ENCODE measurements around the gene IL32.

The IL32 gene

DNA sequence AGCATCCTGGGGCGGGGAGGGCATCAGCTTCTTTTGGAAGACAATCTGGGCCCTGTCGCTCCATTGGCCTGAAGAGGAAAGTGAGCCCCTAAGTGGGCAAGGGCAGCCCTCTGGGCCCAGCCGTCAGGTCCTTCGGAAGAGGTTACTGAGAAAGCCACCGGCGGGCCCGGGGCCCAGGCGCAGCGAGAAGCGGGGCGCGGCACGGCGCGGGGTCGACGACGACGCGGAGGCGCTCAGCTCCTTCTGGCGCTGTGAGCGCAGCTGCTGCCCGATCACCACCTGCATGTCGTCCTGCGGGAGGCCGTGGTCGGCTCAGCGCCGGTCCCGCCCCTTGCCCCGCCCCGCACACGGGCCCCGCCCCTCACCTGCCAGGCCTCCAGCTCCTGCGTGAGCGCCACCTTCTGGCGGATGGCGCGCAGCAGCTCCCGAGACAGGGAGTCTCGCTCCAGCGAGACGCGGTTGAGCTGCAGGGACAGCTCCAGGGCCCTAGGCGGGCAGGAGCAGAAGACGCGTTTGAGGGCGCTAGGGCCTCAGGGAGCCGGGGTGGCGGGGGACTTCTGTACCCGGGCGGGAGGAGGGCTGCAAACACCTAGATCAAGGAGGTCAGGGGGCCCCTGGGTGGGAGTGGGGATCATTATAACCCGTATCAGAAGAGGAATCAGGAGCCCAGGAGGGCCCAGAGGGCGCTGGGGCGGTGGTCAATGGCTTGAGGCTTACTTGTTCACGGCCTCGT lies 37.3 kb upstream of the IL32 start:
- no peak for DNase-seq (ENCODE audit: low read depth)

DNA sequence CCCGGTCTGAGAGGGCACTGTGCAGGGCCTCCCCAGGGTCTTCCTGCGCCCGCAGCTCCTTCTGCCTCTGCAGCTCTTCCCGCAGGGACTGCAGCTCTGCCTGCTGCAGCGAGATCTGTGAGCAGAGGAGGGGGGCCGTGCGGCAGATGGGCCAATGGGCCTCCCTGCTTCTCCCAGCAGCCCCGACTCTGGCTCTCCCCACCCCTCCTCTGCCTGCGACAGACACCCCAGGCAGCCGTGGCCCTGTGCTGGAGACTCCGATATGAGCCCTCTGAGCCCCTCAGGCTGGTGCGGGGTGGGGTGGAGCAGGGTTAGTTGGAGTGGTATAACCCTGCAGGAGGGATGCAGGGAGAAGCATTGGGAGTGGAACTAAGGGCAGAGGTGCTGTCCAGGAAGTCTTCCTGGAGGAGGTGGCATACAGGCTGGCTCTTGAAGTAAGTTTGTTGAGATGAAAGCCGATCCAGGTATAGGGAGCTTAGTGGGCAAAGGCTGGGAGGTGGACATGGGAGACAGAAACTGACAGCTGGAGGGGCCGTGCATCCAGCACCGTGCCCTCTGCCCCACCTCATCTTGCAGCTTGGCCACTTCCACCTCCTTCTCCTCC lies 36.6 kb upstream of the IL32 start:
- no peak for DNase-seq (ENCODE audit: low read depth)

DNA sequence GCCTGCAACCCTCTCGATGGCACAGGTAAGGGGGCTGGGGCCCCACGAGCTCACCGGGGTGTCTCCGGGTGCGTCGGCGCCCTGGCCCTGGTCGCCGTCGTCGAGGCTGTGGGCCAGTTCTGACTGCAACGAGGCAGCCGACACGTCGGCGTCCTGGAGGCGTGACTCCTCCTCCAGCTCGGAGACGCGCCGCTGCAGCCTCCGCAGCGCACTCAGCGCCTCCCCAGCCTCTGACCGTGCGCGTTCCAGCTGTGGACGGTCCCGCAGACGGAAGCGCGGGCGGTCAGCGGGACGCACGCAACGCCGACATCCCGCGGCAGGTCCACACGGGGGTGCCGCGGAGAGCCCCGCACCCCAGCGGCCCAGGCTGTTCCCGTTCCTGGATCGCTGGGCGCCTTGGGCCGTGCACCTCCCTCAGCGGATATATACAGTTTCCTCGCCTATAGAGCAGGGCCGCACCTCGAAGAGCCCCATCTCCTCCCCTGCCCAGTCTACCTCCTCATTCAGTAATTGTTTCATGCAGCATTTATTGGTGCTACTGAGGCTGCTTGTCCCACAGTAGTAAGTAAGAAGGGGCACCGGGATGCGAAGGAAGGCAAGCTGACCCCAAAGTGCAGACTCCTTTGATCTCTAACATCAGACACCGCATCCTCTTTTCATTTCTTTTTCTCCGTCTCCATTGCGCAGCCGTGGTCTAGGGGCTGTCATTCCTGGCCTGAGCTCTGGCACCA lies 35.8 kb upstream of the IL32 start:
- no peak for DNase-seq (ENCODE audit: low read depth)

DNA sequence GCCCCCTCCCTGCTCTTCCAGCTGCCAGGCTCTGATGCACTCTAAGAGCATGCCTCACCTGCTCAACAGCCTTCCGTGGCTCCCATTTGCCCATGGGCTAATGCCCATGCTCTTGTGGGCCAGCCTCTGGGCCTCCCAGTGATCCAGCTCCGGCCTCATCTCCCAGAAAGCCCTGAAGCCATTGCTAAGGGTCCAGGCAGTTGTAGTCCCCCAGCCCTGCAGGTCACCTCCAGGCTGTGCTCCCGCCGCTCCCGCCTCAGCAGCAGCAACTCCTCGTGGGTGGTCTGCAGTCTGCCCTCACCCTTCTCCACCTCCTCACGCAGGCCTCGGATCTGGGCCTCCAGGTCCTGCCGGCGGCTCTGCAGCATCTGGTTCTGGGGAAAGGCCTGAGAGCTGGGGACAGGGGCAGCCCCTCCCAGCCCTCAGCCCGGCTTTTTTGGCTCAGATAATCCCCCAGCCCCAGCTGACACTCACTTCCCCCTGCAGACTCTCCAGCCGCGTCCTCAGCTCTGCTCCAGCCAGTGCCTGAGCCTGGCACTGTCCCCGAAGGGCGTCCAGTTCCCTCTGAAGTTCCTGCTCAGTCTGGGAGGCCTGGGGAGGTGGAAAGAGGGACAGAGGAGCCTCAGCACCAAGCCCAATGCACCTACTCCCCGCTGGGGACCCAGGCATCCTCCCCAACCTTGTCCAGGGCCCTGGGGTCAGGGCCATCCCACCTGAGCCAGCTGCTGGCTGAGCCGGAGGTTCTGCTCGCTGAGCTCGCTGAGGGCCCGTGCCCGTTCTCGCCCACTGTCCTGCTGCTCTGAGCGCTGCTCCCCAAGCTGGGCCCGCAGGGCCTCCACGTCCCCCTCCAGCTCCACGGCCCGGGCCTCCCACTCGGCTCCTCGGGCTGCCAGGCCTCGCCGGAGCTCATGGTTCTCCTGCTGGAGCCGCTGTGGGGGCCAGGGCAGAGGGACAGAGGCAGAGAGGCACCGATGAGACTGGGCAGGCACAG lies 34.9 kb upstream of the IL32 start:
- DNase-seq (ENCODE audit: low read depth) = no peak

DNA sequence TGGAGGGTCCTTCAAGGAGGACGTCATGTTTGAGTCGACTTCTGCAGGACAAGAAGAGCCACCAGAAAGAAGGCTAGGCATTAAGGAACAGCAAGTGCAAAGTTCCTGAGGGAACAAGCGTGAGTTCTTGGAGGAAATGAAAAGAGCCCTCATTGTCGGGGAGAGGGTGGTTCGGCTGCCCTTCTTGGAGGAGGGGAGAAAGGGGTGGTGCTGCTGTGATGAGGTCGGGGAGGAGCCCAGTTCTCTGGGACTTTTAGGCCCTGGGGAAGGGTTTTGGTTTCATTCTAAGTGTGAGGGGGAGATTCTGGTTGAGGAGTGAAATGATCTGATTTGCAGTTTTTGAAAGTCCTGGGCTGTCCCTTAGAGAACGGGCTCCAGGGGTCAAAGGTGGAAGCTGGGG lies 32.8 kb upstream of the IL32 start:
- no peak for DNase-seq (ENCODE audit: low read depth)

DNA sequence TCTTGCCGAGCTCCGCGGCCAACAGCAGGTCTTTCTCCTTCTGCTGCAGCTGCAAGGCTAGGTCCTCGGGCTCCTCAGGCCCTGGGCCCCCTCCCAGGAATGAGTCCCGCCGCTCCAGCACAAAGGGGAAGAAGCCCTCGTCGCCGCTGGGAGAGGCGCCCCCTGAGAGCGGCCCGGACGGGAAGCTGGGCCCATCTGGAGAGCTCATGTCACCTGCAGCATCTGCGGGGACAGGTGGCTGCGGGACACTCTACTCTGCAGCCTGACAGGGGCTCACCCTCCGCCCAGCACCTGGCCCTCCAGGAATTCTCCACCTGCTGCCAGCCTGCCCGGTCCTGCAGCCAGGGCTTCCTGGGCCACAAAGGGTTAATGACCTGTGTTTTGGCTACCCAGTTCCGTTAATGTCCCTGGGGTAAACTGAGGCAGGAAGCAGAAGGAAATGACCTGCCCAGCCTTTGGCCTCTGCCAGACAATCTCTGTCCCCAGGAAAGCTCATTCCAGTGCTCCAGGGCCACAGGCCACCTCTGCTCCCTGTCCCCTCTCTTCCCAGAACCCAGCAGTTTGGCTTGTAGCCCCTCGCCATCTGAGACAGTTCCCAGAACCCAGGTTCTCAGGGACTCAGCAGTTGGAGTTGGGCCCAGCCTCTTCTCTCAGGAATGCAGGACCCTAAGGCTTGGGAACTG lies 30.0 kb upstream of the IL32 start:
- DNase-seq (ENCODE audit: low read depth) = no peak

DNA sequence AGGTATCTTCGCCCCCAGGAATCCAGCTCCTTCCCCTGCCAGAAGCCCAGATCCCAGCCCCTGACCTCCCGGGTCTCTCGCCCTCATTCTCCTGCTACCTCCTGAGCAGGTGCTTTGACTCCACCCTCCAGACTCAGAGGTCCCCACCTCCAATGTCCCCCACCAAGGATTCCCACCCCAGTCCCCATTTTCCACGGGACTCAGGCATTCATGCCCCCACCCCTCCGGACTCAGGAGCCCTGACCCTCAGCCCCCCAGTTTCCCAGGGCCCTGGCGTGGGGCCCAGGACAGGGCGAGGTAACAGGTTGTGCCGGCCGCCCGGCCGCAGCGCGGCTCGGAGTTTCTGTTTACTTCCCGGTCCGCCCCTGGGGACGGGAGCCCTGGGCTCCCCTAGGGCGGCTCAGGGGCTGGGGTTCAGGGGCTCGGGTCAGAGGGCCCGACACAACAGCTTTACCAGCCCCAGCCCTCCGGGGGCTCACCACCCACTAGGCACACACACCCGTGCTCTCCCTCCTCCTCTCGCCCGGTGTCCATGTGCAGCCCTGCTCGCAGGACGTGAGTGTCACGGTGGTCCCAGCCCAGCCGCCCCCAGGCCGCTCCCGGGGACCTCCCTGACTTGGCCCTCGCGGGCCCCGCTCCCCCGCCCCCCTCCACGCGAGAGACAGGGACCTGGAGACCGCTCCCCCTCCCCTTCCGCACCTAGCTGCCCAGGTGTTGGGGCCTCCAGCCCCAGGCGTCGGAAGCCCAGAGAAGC lies 29.3 kb upstream of the IL32 start:
- DNase-seq (ENCODE audit: low read depth) = no peak

DNA sequence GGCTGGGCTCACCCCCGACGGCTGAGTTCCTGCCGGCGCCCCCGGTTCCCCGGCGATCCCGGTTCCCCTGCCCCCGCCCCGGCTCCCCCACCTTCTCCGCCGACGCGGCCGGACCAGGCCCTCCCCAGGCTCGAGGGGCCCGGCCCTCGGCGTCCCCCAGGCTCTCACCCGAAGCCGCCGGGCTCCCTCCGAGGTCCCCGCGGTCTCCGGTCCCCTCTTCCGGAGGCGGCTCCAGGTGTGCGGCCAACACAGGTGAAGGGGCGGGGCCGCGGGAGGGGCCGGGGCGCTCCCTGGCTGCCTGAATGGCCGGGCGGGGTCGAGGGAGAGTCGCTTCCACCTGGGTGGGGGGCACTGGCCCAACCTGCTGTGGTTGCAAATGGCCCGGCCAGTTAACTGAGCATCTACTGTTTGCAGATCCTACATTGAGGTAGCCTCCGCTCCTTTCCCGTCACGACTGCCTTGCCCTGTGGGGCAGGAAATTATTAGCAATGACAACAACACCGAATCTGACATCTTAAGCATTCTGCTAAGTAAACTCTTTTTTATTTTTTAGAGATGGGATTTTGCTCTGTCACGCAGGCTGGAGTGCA lies 28.6 kb upstream of the IL32 start, which contains the start of gene BICDL2:
Gene BICDL2 (minus strand): TSS at position 219 of the 590 bp plus-strand sequence. CDS start 1,448 bp downstream, outside the sequence.
- no peak for DNase-seq (ENCODE audit: low read depth)

DNA sequence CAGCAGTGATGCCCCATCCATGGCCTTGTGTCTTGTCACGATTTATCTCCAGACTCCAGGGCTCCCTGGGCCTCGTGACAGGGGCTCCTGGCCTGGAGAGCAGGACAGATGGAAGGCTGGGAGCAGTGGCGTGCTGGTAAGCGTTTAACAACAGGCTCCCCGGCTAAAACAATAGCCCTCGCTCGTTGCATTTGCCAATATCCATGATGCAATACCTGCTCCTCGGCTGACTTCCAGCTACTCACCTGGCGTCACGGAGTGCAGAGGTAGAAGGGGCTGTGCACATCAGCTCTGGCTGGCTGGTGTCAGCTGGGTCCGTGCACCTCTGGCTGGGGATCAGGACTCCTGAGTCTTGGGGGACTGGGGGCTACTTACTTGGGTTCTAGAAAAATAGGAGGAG lies 27.2 kb upstream of the IL32 start:
- no peak for DNase-seq (ENCODE audit: low read depth)

DNA sequence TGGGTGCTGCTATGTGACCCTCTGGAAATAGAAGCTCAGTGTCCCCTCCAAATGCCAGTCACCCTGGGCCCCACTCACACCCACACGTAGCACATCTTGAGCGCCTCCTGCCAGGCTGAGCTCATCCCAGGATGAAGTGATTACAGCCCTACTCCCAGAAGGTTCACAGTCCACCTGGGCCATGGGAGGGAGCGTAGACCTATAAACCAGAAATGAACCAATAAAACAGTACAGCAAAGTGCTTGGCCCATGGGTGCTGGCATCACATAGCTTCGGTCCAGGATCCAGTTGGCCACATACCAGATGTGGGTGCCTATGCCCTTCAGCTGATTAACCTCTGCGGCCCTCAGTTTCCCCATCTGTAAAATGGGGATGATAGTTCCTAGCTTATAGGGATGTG lies 26.5 kb upstream of the IL32 start:
- DNase-seq (ENCODE audit: low read depth) = no peak

DNA sequence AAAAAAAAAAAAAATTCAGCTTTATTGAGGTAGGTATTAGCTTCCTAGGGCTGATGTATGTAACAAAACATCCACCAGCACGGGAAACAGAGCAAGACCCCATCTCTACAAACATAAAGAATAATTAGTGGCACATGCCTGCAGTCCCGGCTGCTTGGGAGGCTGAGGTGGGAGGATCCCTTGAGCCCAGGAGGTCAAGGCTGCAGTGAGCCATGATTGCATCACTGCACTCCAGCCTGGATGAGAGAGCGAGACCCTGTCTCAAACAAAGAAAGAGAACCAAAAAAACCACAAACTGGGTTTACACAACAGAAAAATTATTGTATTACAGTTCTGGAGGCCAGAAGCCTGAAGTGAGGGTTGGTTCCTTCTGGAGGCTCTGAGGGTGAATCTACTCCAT lies 23.1 kb upstream of the IL32 start:
- no peak for DNase-seq (ENCODE audit: low read depth)

DNA sequence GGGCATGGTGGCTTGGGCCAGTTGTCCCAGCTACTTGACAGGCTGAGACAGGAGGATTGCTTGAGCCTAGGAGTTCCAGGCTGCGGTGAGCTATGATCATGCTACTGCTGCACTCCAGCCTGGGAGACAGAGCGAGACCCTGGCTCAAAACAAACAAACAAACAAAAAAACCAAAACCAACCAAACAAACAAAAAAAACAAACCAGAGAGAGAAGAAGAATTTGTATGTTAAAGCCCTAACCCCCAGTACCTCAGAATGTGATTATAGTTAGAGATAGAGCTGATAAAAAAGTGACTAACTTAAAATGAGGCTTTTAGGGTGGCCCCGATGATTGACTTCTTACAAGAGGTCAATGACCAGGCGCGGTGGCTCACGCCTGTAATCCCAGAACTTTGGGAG lies 20.7 kb upstream of the IL32 start:
- no peak for DNase-seq (ENCODE audit: low read depth)

DNA sequence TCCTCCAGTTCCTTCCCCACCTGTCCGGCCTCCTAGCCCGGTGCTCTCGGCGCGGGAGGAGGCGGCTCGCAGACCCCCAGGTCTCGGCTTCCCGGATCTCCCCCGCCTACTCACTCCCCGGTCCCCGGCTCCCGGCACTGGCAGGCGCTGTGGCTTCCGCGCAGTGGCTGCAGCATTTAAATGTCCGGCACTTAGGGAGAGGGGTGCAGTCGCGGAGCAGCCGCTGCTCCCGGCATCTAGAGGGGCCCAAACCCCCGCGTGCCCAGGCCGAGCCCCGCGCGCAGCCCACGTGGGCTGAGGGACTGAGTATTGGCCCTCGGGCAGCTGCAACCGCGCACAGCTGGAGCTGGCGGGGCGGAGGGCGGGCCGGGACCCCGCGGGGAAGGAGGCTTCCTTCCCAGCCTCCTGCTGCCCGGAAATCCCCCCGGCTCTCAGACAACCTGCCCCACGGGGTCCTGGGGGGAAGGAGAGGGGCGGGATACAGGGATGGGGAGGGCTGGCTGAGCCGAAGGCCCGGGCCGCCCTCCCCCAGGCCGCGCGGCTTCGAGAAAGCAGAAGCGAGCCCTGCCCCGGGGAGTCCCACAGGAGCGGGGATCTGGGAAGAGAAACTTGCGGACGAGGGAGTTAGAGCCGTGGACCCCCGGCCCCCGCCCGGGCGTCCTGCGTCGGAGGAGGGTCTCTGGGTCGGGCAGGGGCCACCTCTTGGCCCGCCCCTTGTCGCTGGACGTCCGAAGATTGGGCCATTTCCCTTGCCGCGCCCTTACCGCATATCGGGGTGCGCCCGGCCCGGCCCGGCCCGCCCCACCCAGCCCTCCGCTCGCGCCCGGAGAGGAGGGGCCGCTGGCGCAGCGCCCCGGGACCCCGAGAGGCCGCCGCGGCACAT lies 19.4 kb upstream of the IL32 start, which contains the start of gene MMP25:
Gene MMP25 (plus strand): TSS at position 804 of the 883 bp plus-strand sequence. CDS start 357 bp downstream, outside the sequence.
- DNase-seq (ENCODE audit: low read depth) = no peak

DNA sequence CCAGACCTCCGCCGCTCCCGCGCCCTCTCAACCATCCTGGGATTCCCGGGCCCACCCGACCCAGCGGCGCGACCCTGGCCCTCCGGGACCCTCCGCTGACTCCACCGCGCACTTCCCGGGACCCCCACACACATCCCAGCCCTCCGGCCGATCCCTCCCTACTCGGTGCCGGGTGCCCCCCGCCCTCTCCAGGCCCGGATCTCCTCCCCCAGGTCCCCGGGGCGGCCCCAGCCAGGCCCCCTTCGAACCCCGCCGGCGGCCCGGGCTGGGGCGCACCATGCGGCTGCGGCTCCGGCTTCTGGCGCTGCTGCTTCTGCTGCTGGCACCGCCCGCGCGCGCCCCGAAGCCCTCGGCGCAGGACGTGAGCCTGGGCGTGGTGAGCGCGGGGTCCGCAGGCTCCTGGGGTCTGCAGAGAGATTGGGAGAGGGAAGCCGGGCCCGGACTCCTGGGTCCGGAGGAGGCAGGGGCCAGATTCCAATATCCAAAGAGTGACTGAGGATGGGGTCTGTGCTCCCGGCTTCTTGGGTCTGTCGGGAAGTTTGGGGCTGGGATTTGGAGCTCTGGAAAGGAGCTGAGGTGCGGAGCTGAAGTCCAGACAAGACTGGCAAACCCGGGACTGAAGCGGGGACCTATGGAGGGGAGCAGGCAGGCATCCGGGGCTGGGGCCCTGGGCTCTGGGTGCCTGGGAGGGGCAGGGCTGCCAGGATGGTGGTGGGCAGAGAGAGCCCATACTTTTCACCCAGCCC lies 18.6 kb upstream of the IL32 start:
- no peak for DNase-seq (ENCODE audit: low read depth)

DNA sequence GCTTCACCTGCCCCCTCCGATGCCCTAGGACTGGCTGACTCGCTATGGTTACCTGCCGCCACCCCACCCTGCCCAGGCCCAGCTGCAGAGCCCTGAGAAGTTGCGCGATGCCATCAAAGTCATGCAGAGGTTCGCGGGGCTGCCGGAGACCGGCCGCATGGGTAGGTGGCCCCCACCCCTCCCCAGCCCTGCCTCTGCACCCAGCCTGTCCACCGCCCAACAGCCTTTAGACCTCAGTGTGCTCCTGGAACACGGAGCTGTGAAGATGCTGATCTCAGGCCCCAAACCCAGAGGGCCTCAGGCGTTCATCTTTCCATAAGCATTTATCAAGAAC lies 18.1 kb upstream of the IL32 start:
- no peak for DNase-seq (ENCODE audit: low read depth)

DNA sequence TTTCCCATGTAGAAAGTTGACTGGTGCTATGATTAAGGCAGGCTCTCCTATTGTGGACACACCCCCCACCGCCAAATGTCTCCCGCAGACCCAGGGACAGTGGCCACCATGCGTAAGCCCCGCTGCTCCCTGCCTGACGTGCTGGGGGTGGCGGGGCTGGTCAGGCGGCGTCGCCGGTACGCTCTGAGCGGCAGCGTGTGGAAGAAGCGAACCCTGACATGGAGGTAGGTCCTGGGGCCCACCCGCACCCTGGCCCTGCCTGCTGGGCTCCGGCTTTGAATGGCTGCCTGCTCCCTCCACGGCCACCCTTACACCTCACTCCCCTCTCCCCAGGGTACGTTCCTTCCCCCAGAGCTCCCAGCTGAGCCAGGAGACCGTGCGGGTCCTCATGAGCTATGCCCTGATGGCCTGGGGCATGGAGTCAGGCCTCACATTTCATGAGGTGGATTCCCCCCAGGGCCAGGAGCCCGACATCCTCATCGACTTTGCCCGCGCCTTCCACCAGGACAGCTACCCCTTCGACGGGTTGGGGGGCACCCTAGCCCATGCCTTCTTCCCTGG lies 15.4 kb upstream of the IL32 start:
- DNase-seq (ENCODE audit: low read depth) = no peak

DNA sequence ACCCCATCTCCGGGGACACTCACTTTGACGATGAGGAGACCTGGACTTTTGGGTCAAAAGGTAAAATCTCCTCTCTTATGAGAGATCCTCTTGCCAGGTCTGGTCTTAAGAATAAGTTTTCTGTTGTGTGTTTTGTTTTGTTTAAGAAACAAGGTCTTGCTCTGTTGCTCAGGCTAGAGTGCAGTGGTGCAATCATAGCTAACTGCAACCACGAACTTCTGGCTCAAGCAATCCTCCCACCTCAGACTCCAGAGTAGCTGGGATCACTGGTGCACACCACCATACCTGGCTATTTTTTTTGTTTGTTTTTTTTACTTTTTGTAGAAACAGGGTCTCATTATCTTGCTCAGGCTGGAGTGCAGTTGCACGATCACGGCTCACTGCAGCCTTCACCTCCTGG lies 15.0 kb upstream of the IL32 start:
- DNase-seq (ENCODE audit: low read depth) = no peak

DNA sequence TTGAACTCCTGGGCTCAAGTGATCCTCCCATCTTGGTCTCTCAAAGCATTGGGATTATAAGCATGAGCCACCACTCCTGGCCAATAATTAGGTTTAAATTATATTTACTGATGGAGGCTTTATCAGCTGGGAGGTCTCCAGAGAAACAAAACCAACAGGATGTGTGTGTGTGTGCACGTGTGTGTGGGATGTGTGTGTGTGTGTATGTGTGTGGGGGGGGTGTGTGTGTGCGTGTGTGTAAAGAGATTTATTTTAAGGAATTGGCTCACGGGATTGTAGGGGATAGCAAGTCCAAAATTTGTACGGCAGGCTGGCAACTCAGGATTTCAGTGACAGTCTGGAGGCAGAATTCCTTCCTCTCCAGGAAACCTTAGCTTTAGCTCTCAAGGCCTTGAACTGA lies 14.4 kb upstream of the IL32 start:
- DNase-seq (ENCODE audit: low read depth) = no peak

Measured in CMK (cell line).